GM21717 (cell line): ENCODE measurements around the gene SYTL3.
"Not testable (repeated sequence)": the region's sequence is repeated elsewhere in the genome, so short reads cannot be mapped to it uniquely, and the experiment has no call there.

Experiments used
- ATAC-seq: cut with Tn5 transposase; IDR thresholded peaks from one replicate; pipeline ENCODE4 v1.9.1; 2021; ENCODE audit warnings: mild to moderate bottlenecking, moderate library complexity; ENCODE audit not compliant: unreplicated experiment

The SYTL3 gene

GRCh38 chr6:158649289-158650143 is at the start of gene SYTL3:
Gene SYTL3 (plus strand): TSS chr6:158650054. CDS start chr6:158663269, 13,215 bp downstream.
- ATAC-seq: peak; percentile 57

- ATAC-seq: no peak
Measured at GRCh38 chr6:158603261-158604047, 46.4 kb upstream of the SYTL3 start.

GRCh38 chr6:158604048-158604406 is 45.8 kb upstream of the SYTL3 start:
- no peak for ATAC-seq

- no peak for ATAC-seq
Measured at GRCh38 chr6:158605266-158605878, 44.5 kb upstream of the SYTL3 start.

GRCh38 chr6:158606011-158606410 is 43.8 kb upstream of the SYTL3 start:
- ATAC-seq: not testable (repeated sequence)

GRCh38 chr6:158606935-158607334 is 42.9 kb upstream of the SYTL3 start:
- ATAC-seq: no peak

GRCh38 chr6:158607411-158608170 is 42.3 kb upstream of the SYTL3 start:
- ATAC-seq: no peak

- no peak for ATAC-seq
Measured at GRCh38 chr6:158608221-158608620, 41.6 kb upstream of the SYTL3 start.

- no peak for ATAC-seq
Measured at GRCh38 chr6:158609455-158610155, 40.2 kb upstream of the SYTL3 start.

GRCh38 chr6:158610319-158610968 is 39.4 kb upstream of the SYTL3 start:
- no peak for ATAC-seq

GRCh38 chr6:158611039-158611438 is 38.8 kb upstream of the SYTL3 start:
- no peak for ATAC-seq

GRCh38 chr6:158611541-158612370 is 38.1 kb upstream of the SYTL3 start:
- ATAC-seq: no peak

- ATAC-seq: not testable (repeated sequence)
Measured at GRCh38 chr6:158614606-158615005, 35.2 kb upstream of the SYTL3 start.

- not testable (repeated sequence) for ATAC-seq
Measured at GRCh38 chr6:158618289-158618688, 31.6 kb upstream of the SYTL3 start.

- ATAC-seq: no peak
Measured at GRCh38 chr6:158619922-158620801, 29.7 kb upstream of the SYTL3 start.

GRCh38 chr6:158620963-158621693 is 28.7 kb upstream of the SYTL3 start:
- ATAC-seq: no peak
